ENCODE data around the gene OR2A5.

OR2A5 gene

GRCh38 chr7:144087230-144087629 lies 38.5 kb downstream of the OR2A5 start:
- no peak overlapping the region for H3K4me3 ChIP-seq (ENCODE audit: low read depth, low read length)
- no peak for TF ChIP-seq CTCF (IDR thresholded peaks at IDR 0.05; ENCODE audit: borderline replicate concordance, insufficient read depth, low read depth, low read length)

- H3K4me3 ChIP-seq (ENCODE audit: low read depth, low read length): no peak overlapping the region
- no peak for TF ChIP-seq CTCF (IDR thresholded peaks at IDR 0.05; ENCODE audit: borderline replicate concordance, insufficient read depth, low read depth, low read length)
Measured at GRCh38 chr7:144090667-144091066, 41.9 kb downstream of the OR2A5 start.

- no peak overlapping the region for H3K4me3 ChIP-seq (ENCODE audit: low read depth, low read length)
- TF ChIP-seq CTCF (IDR thresholded peaks at IDR 0.05; ENCODE audit: borderline replicate concordance, insufficient read depth, low read depth, low read length): no peak
Measured at GRCh38 chr7:144098776-144099175, 50.0 kb downstream of the OR2A5 start.

- TF ChIP-seq CTCF (IDR thresholded peaks at IDR 0.05; ENCODE audit: borderline replicate concordance, insufficient read depth, low read depth, low read length): no peak
- no peak overlapping the region for H3K4me3 ChIP-seq (ENCODE audit: low read depth, low read length)
Measured at GRCh38 chr7:144100607-144101006, 51.9 kb downstream of the OR2A5 start.

GRCh38 chr7:144102041-144102440 lies 53.3 kb downstream of the OR2A5 start:
- no peak for TF ChIP-seq CTCF (IDR thresholded peaks at IDR 0.05; ENCODE audit: borderline replicate concordance, insufficient read depth, low read depth, low read length)
- no peak overlapping the region for H3K4me3 ChIP-seq (ENCODE audit: low read depth, low read length)

- TF ChIP-seq CTCF (IDR thresholded peaks at IDR 0.05; ENCODE audit: borderline replicate concordance, insufficient read depth, low read depth, low read length): no peak
- H3K4me3 ChIP-seq (ENCODE audit: low read depth, low read length): no peak overlapping the region
Measured at GRCh38 chr7:144105211-144105610, 56.5 kb downstream of the OR2A5 start.

Measured in GM12875 (cell line).